Adrenal gland (tissue), 12 donors: ENCODE measurements around the gene FASTK. TPM values are rescaled to one million over a fixed set of nuclear protein-coding genes. Genes with fewer than 3 reads are reported as not detected.

Experiments used
- DNase-seq, 7 donors: peaks; one replicate each; pipeline ENCODE4 v3.0.0-alpha.2; 2019 to 2020
- H3K27ac ChIP-seq, 5 donors: fragments of 200-600 bp; sonication (generic) in 4 of 5; 1 replicate in 3 of 5; 2 replicates in 2 of 5; pipeline versions ENCODE4 v1.5.1 to v1.8.0; 2016 to 2020; ENCODE audit warnings: mild to moderate bottlenecking in 1 of 5
- H3K27me3 ChIP-seq: fragments of 200-600 bp; 2 replicates; pipeline ENCODE4 v1.8.0; 2021
- H3K36me3 ChIP-seq, 2 donors: fragments of 200-600 bp; replicated peaks in 1 of 2; 1 replicate in 1 of 2; 2 replicates in 1 of 2; pipeline versions ENCODE4 v1.5.1 to v1.8.0; 2018 to 2022
- H3K4me1 ChIP-seq, 2 donors: fragments of 200-600 bp; replicated peaks in 1 of 2; 1 replicate in 1 of 2; 2 replicates in 1 of 2; pipeline versions ENCODE4 v1.5.1 to v1.8.0; 2018 to 2021
- H3K4me3 ChIP-seq, 4 donors: fragments of 200-600 bp; sonication (generic) in 3 of 4; one replicate each; pipeline ENCODE4 v1.5.1; 2016 to 2018
- H3K9me3 ChIP-seq, 3 donors: fragments of 200-600 bp; sonication (generic) in 1 of 3; replicated peaks in 1 of 3; 1 replicate in 2 of 3; 2 replicates in 1 of 3; pipeline versions ENCODE4 v1.5.1 to v1.8.0; 2016 to 2021
- CTCF ChIP-seq, 6 experiments: fragments of 450-650 bp in 4 of 6; fragments of 200-600 bp in 2 of 6; sonication (generic) in 1 of 6; IDR thresholded peaks; 1 replicate in 5 of 6; 2 replicates in 1 of 6; pipeline versions ENCODE4 v1.5.1 to v1.8.0; 2016 to 2021; ENCODE audit warnings: antibody characterized with exemption in 6 of 6, mild to moderate bottlenecking in 2 of 6, moderate library complexity in 1 of 6
- POLR2A ChIP-seq, 2 donors: fragments of 450-650 bp; IDR thresholded peaks; one replicate each; pipeline ENCODE4 v1.6.1; 2017; ENCODE audit warnings: antibody characterized with exemption in 2 of 2, mild to moderate bottlenecking in 2 of 2, moderate library complexity in 1 of 2
- WGBS, 4 donors: extraction: QIAGEN DNeasy Blood & Tissue Kit in 2 of 4; methylation state at CpG; one replicate each; pipeline versions ENCODE4 v1.1.5 to v1.1.7; 2013 to 2017; 5-methylcytosine and 5-hydroxymethylcytosine counted together
- intact Hi-C, 2 donors: fragments of 100-400 bp; cut with DNase I; formaldehyde crosslinking; loops; one replicate each; pipeline versions ENCODE4 v1.14.1 to v1.15.0; 2022 to 2023
- polyA plus RNA-seq, 3 donors: library from polyadenylated mRNA; stranded (reverse); fragments of 200-250 nt in 2 of 3; fragments of 350-450 nt in 1 of 3; fragmentation: Illumina TruSeq in 1 of 3; extraction: RNeasy Lipid Tissue Mini Kit (QIAGEN cat#74804) in 1 of 3; gene quantifications; one replicate each; pipeline ENCODE4 v1.2.3, GENCODE V29; 2013 to 2014
- total RNA-seq, 9 donors: library from RNA; depleted of rRNA in 4 of 9; stranded (reverse); fragments of >200 nt in 4 of 9; fragments of 120-200 nt in 1 of 9; fragmentation: NEBNext Ultra II Directional in 1 of 9; extraction: Animal tissue kit (Norgen Biotek cat#: 25700) in 1 of 9; gene quantifications; one replicate each; pipeline versions ENCODE4 v1.1.0 to v1.2.4, GENCODE V29; 2013 to 2023
- donor health status: healthy with polysubstance abuse.
- donor health status: Bipolar disorder and iron deficiency.
- donor health status: DM: yes; HTN: yes; CAD: no.
- donor health status: DM: no; HTN: no; CAD: no.
- donor health status: DM: no; HTN: no; CAD: no.
- donor health status: DM: yes; HTN: yes; CAD: no.

Gene FASTK
- total and polyA plus RNA-seq, 12 donors: 21.4 to 516 (median 85.8) TPM

- WGBS, 4 donors: 76 to 96% (median 80%) methylated on average over 2 to 4 of the region's 4 CpGs
- H3K27ac ChIP-seq: no peak overlapping the region
- DNase-seq: no peak
- H3K4me1 ChIP-seq: peaks cover 0 to 15% of the 10 kb centered on the region in 2 donors
- no peaks in the 10 kb centered on the region for H3K36me3 ChIP-seq
- intact Hi-C loops: no loop called here
- H3K27me3 ChIP-seq: no peaks in the 10 kb centered on the region
- no peak overlapping the region for H3K4me3 ChIP-seq
- no peak for TF ChIP-seq CTCF (IDR thresholded peaks at IDR 0.05)
- no peak for TF ChIP-seq POLR2A (IDR thresholded peaks at IDR 0.05)
- H3K9me3 ChIP-seq: no peaks in the 10 kb centered on the region
These were observed 27.5 kb downstream of the FASTK start for GRCh38 chr7:151053096-151053495.

DNA sequence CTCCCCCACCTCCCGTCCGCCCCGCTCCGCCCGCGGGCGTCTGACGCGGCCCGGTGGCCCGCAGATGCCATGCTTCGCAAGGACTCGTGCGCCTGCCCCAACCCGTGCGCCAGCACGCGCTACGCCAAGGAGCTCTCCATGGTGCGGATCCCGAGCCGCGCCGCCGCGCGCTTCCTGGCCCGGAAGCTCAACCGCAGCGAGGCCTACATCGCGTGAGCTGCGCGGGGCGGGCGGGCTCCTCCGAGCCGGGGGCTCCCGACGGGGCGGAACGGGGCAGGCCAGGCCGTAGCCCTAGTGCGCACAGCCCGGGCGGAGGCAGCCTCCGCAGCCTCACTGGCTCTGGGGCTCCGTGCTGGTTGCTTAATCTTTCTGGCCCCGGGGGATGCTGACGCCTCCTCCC is 29.5 kb downstream of the FASTK start:
- Histone ChIP-seq H3K27ac (no peak overlapping the region), H3K4me3 (no peak overlapping the region), H3K9me3 (no peaks in the 10 kb centered on the region), H3K4me1 (peaks cover 0 to 3% of the 10 kb centered on the region in 2 donors), H3K36me3 (no peaks in the 10 kb centered on the region), H3K27me3 (no peaks in the 10 kb centered on the region)
- WGBS, 4 donors: 1 to 32% (median 2%) methylated on average over 4 to 50 of the region's 50 CpGs
- DNase-seq: peak; percentile 58 to 77 (median 68)
- intact Hi-C loops: no loop called here
- TF ChIP-seq POLR2A (IDR thresholded peaks at IDR 0.05) (no peak), CTCF (IDR thresholded peaks at IDR 0.05) (no peak)

DNA sequence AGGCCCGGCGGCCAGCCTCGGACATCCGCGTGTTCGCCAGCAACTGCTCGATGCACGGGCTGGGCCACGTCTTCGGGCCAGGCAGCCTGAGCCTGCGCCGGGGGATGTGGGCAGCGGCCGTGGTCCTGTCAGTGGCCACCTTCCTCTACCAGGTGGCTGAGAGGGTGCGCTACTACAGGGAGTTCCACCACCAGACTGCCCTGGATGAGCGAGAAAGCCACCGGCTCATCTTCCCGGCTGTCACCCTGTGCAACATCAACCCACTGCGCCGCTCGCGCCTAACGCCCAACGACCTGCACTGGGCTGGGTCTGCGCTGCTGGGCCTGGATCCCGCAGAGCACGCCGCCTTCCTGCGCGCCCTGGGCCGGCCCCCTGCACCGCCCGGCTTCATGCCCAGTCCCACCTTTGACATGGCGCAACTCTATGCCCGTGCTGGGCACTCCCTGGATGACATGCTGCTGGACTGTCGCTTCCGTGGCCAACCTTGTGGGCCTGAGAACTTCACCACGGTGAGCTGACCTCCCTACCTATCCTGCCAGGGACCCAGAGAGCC is 31.6 kb downstream of the FASTK start:
- DNase-seq: no peak
- Histone ChIP-seq H3K27ac (no peak overlapping the region), H3K4me1 (peaks cover 0 to 3% of the 10 kb centered on the region in 2 donors), H3K4me3 (no peak overlapping the region), H3K36me3 (peaks cover 0 to 8% of the 10 kb centered on the region in 2 donors), H3K27me3 (no peaks in the 10 kb centered on the region), H3K9me3 (no peaks in the 10 kb centered on the region)
- intact Hi-C loops: no loop called here
- WGBS, 4 donors: 87 to 92% (median 89%) methylated on average over 15 to 38 of the region's 38 CpGs
- TF ChIP-seq POLR2A (IDR thresholded peaks at IDR 0.05) (no peak), CTCF (IDR thresholded peaks at IDR 0.05) (no peak)

- intact Hi-C loops: no loop called here
- Histone ChIP-seq H3K4me3 (no peak within 1 kb of the TSS), H3K9me3 (no peaks in the 10 kb centered on the region), H3K4me1 (peaks cover 0 to 3% of the 10 kb centered on the region in 2 donors), H3K27me3 (no peaks in the 10 kb centered on the region), H3K27ac (no peak within 1 kb of the TSS), H3K36me3 (peaks cover 0 to 11% of the 10 kb centered on the region in 2 donors)
- no peak for DNase-seq
- TF ChIP-seq CTCF (IDR thresholded peaks at IDR 0.05) (no peak), POLR2A (IDR thresholded peaks at IDR 0.05) (no peak)
- 65 to 76% (median 70%) methylated on average over 12 to 22 of the region's 22 CpGs for WGBS, 4 donors
These were observed 32.4 kb downstream of the FASTK start, which contains the start of gene ASIC3 for GRCh38 chr7:151047976-151048815. Gene ASIC3, plus strand, starts transcription at chr7:151048531. Its CDS starts 355 bp downstream, at chr7:151048886.
